Measurements from ENCODE around the gene CYB561D1. TPM values are rescaled to one million over a fixed set of nuclear protein-coding genes. Genes with fewer than 3 reads are reported as not detected.

Gene CYB561D1
- total and polyA plus RNA-seq, 8 donors = 6.0 to 14.9 (median 8.2) TPM

DNA sequence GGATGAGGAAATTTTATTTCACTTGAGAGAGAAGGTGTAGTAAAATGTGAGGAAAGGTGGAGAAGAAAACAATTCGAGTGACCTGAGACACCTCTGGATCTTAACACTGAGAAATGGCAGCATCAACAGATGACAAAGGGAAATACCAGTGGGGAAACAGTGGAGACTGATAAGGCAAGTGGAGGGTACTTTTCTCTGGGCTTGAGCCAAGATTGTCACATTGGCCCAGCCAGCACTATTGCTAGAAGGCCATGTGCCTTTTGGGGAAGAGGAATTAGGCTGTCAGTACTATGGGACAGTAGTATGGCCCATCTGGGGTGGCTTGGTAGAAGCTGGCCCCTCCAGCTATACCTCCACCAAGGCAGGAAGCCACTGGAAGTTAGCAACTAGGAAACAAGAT, 19.2 kb upstream of the CYB561D1 start:
- intact Hi-C loops (cut with DNase I) = no loop called here
- no peak overlapping the region for H3K27ac ChIP-seq
- ATAC-seq (no peak), DNase-seq (no peak)
- TF ChIP-seq, protein P1, sequence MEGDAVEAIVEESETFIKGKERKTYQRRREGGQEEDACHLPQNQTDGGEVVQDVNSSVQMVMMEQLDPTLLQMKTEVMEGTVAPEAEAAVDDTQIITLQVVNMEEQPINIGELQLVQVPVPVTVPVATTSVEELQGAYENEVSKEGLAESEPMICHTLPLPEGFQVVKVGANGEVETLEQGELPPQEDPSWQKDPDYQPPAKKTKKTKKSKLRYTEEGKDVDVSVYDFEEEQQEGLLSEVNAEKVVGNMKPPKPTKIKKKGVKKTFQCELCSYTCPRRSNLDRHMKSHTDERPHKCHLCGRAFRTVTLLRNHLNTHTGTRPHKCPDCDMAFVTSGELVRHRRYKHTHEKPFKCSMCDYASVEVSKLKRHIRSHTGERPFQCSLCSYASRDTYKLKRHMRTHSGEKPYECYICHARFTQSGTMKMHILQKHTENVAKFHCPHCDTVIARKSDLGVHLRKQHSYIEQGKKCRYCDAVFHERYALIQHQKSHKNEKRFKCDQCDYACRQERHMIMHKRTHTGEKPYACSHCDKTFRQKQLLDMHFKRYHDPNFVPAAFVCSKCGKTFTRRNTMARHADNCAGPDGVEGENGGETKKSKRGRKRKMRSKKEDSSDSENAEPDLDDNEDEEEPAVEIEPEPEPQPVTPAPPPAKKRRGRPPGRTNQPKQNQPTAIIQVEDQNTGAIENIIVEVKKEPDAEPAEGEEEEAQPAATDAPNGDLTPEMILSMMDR (IDR thresholded peaks at IDR 0.05) = no peak
- no peak overlapping the region for H3K4me3 ChIP-seq
- H3K36me3 ChIP-seq = no peaks in the 10 kb centered on the region
- peaks cover 0 to 46% of the 10 kb centered on the region in 2 donors for H3K27me3 ChIP-seq
- H3K4me1 ChIP-seq = no peaks in the 10 kb centered on the region
- H3K9me3 ChIP-seq = no peaks in the 10 kb centered on the region

DNA sequence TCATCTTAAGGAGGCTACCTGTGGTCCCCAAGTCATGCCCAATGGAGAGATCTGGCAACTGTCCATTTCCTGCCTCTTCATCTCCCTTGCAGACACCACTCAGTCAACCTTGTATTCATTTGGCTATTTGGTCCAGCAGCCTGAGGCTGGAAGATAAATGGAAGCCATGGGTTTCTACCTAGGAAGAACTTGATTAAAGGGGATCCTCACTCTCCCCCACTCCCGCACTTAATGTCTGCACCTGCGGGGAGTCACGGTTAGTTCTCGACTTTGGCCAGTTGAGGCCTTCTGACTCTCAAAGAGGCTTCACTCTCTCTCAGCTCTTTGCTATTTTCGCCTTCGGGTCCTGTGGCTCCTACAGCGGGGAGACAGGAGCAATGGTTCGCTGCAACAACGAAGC, 18.6 kb upstream of the CYB561D1 start:
- H3K4me3 ChIP-seq = no peak overlapping the region
- DNase-seq (no peak), ATAC-seq (no peak)
- H3K27ac ChIP-seq = no peak overlapping the region
- peaks cover 0 to 46% of the 10 kb centered on the region in 2 donors for H3K27me3 ChIP-seq
- TF ChIP-seq, protein P1 (IDR thresholded peaks at IDR 0.05) = no peak
- intact Hi-C loops (cut with DNase I) = no loop called here
- no peaks in the 10 kb centered on the region for H3K36me3 ChIP-seq
- no peaks in the 10 kb centered on the region for H3K4me1 ChIP-seq
- H3K9me3 ChIP-seq = no peaks in the 10 kb centered on the region

DNA sequence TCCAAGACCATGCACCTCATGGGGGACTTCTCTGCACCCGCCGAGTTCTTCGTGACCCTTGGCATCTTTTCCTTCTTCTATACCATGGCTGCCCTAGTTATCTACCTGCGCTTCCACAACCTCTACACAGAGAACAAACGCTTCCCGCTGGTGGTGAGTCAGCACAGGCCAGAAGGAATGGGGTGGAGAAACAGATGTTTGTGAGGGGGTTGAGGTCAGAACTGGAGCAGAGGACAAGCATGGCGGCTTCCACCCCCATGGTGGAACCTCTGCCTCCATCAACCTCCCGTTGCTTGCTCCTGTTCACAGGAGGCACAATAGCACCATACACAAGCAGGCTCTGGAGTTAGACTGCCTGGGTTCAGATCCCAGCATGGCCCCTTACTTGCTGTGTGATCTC, 17.1 kb upstream of the CYB561D1 start:
- intact Hi-C loops (cut with DNase I) = no loop called here
- no peak for ATAC-seq

DNA sequence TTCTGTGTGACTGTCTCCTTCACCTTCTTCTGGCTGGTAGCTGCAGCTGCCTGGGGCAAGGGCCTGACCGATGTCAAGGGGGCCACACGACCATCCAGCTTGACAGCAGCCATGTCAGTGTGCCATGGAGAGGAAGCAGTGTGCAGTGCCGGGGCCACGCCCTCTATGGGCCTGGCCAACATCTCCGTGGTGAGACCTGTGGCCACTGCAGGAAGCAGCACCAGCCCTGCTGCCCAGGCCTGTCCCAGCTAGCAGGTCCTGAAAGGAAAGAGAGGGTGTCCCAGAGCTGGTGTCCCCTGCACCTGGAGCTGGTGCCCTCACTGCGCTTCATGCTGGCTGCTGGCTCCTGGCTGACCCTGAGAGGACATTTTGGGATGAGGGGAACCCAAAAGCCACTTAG, 16.1 kb upstream of the CYB561D1 start:
- Histone ChIP-seq H3K9me3 (no peaks in the 10 kb centered on the region), H3K36me3 (no peaks in the 10 kb centered on the region), H3K27me3 (peaks cover 0 to 36% of the 10 kb centered on the region in 2 donors), H3K27ac (no peak overlapping the region), H3K4me3 (no peak overlapping the region), H3K4me1 (peaks cover 0 to 1% of the 10 kb centered on the region in 2 donors)
- DNase-seq = no peak
- TF ChIP-seq, protein P1 (IDR thresholded peaks at IDR 0.05) = no peak
- intact Hi-C loops (cut with DNase I) = no loop called here
- ATAC-seq = no peak

More for the DNA sequence above, 17.1 kb upstream of the CYB561D1 start:
- H3K27ac ChIP-seq = no peak overlapping the region
- H3K9me3 ChIP-seq = no peaks in the 10 kb centered on the region
- TF ChIP-seq, protein P1 (IDR thresholded peaks at IDR 0.05) = no peak
- DNase-seq = no peak
- H3K4me1 ChIP-seq = no peaks in the 10 kb centered on the region
- peaks cover 0 to 36% of the 10 kb centered on the region in 2 donors for H3K27me3 ChIP-seq
- no peaks in the 10 kb centered on the region for H3K36me3 ChIP-seq
- H3K4me3 ChIP-seq = no peak overlapping the region

DNA sequence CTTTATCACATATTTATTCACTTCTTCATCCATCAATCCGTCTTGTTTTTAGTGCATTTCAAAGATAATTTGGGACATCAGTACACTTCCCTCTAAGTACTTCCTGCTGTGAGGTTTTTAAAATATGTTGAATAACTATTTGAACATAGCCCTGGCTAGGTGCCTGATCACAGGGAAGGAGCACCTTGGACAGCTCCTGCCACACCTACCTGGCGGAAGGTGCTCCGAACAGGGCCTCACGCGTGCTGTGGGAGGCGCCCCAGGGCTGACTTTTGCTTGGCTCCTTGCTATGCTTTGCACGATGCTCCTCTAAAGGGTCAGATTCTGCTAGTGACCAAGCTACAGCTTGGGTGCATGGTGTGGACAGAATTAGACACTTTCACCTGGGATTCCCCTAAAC, 15.1 kb upstream of the CYB561D1 start:
- Histone ChIP-seq H3K4me3 (no peak overlapping the region), H3K27ac (no peak overlapping the region), H3K9me3 (no peaks in the 10 kb centered on the region), H3K27me3 (peaks cover 0 to 33% of the 10 kb centered on the region in 2 donors), H3K4me1 (peaks cover 6 to 7% of the 10 kb centered on the region in 2 donors), H3K36me3 (no peaks in the 10 kb centered on the region)
- intact Hi-C loops (cut with DNase I) = no loop called here
- TF ChIP-seq, protein P1 (IDR thresholded peaks at IDR 0.05) = no peak
- DNase-seq (peak in 1 of 4 donors; percentile 35), ATAC-seq (peak; percentile 16)
